C4-2B (cell line): ENCODE measurements around the gene HK1.

Source experiments
- ZFX ChIP-seq: fragments of 450-650 bp; IDR thresholded peaks from 2 replicates; pipeline ENCODE4 v1.6.1; 2017
- TF ChIP-seq, protein P1 (sequence below): fragments of 450-650 bp; conservative IDR thresholded peaks from 2 replicates; pipeline ENCODE4 v1.5.1; 2017; ENCODE audit warnings: mild to moderate bottlenecking

- no peak for TF ChIP-seq ZFX
- TF ChIP-seq, protein P1, sequence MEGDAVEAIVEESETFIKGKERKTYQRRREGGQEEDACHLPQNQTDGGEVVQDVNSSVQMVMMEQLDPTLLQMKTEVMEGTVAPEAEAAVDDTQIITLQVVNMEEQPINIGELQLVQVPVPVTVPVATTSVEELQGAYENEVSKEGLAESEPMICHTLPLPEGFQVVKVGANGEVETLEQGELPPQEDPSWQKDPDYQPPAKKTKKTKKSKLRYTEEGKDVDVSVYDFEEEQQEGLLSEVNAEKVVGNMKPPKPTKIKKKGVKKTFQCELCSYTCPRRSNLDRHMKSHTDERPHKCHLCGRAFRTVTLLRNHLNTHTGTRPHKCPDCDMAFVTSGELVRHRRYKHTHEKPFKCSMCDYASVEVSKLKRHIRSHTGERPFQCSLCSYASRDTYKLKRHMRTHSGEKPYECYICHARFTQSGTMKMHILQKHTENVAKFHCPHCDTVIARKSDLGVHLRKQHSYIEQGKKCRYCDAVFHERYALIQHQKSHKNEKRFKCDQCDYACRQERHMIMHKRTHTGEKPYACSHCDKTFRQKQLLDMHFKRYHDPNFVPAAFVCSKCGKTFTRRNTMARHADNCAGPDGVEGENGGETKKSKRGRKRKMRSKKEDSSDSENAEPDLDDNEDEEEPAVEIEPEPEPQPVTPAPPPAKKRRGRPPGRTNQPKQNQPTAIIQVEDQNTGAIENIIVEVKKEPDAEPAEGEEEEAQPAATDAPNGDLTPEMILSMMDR = no peak
Observed at GRCh38 chr10:69261184-69261583, 17.1 kb upstream of the HK1 start.
